Central memory CD8-positive, alpha-beta T cell (primary cell): ENCODE measurements around the gene NKAPL.

ENCODE experiments used
- ATAC-seq: fragments of 150-1000 bp; cut with Tn5 transposase; replicated peaks from 2 replicates; pipeline ENCODE4 v1.10.0; 2022; ENCODE audit warnings: mild to moderate bottlenecking, moderate FRiP score, moderate number of reproducible peaks; ENCODE audit not compliant: poor library complexity, severe bottlenecking; ENCODE audit errors: extremely low read depth
- DNase-seq, 2 donors: peaks; one replicate each; pipeline ENCODE4 v3.0.0; 2021; ENCODE audit warnings: low spot score in 2 of 2
- H3K27ac Mint-ChIP-seq: one replicate; pipeline ENCODE4 v1.8.0; 2022; ENCODE audit warnings: low read depth, mild to moderate bottlenecking, moderate library complexity, mixed read lengths
- H3K27me3 Mint-ChIP-seq: one replicate; pipeline ENCODE4 v1.8.0; 2022; ENCODE audit warnings: mixed read lengths
- H3K36me3 Mint-ChIP-seq: one replicate; pipeline ENCODE4 v1.8.0; 2022; ENCODE audit warnings: mild to moderate bottlenecking, moderate library complexity, mixed read lengths; ENCODE audit not compliant: insufficient read depth
- H3K4me1 Mint-ChIP-seq: one replicate; pipeline ENCODE4 v1.8.0; 2022; ENCODE audit warnings: mixed read lengths
- H3K4me3 Mint-ChIP-seq: one replicate; pipeline ENCODE4 v1.8.0; 2022; ENCODE audit warnings: mild to moderate bottlenecking, moderate library complexity, mixed read lengths
- H3K9me3 Mint-ChIP-seq: one replicate; pipeline ENCODE4 v1.8.0; 2022; ENCODE audit warnings: mixed read lengths

The NKAPL gene

DNA sequence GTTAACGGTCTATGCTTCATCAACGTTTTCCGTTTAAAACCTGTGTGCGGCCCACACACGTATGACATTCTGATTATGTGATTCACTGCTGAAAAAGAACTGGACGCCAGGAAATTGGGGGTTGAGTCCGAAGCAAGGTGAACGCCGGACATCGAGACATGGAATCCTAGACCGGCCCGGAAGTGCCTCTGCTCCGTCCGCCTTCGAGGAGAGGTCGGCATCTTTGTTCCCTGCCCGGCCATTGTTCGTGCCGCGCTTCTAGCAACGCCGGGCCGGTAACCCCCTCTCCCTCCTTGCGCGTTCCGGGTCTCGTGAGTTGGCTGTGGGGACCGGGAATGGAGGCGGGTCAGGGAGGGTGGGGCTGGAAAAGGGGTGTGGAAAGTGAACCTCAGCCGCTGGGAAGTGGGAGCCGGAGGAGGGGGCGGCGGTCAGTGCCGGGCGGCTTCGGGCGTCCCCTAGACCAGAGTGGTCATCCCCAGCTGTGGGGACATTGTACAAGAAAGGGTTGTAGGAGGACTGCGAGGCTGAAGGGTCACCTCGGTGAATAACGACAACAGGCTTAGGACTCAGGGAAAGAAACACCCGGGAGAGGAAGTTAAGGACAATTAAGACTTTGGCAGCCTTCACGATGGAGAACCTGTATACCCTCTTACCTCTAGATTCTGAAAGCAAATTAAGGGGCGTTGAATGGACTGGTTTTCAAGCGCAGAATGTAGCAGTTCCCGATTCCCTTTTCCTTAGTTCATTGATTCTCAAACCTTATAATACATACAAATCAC is 33.9 kb upstream of the NKAPL start, which contains the start of gene ZSCAN9:
ZSCAN9 (plus strand) TSS at position 220 of the 779 bp plus-strand sequence. CDS start 1,810 bp downstream, outside the sequence.
- Mint-ChIP-seq H3K27me3 (peaks cover 45% of the 10 kb centered on the region), H3K27ac (peak within 1 kb of the TSS; percentile 42), H3K4me1 (peaks cover 11% of the 10 kb centered on the region), H3K4me3 (peak within 1 kb of the TSS; percentile 74), H3K36me3 (peaks cover 3% of the 10 kb centered on the region), H3K9me3 (no peaks in the 10 kb centered on the region)
- DNase-seq (peak in 1 of 2 donors; percentile 25), ATAC-seq (peak; percentile 84)

DNA sequence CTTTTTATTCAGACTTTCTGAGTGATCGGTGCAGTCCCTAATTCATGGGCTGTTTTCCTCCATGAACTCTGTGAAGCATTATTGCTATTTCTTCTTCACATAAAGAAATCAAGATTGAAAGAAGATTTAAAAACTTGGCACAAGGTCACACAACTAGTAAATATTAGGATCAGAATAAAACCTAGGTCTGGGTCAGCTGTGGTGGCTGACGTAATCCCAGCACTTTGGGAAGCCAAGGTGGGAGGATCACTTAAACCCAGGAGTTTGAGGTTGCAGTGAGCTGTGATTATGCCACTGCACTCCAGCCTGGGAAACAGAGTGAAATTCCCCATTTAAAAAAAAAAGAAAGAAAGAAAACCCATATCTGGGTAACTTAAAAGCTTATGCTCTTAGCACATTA is 32.6 kb upstream of the NKAPL start:
- Mint-ChIP-seq H3K27me3 (peaks cover 33% of the 10 kb centered on the region), H3K4me1 (peaks cover 11% of the 10 kb centered on the region), H3K4me3 (no peak overlapping the region), H3K27ac (no peak overlapping the region), H3K36me3 (peaks cover 9% of the 10 kb centered on the region), H3K9me3 (no peaks in the 10 kb centered on the region)
- DNase-seq (no peak), ATAC-seq (no peak)

DNA sequence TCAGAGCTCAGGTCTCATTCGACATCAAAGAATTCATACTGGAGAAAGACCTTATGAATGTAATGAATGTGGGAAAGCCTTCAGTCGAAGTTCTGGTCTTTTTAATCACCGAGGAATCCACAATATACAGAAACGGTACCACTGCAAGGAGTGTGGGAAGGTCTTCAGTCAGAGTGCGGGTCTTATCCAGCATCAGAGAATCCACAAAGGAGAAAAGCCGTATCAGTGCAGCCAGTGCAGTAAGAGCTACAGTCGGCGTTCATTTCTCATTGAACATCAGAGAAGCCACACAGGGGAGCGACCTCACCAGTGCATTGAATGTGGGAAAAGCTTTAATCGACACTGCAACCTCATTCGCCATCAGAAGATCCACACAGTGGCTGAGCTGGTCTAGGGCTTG is 26.3 kb upstream of the NKAPL start:
- Mint-ChIP-seq H3K27me3 (no peaks in the 10 kb centered on the region), H3K36me3 (peaks cover 12% of the 10 kb centered on the region), H3K4me1 (no peaks in the 10 kb centered on the region), H3K27ac (no peak overlapping the region), H3K4me3 (no peak overlapping the region), H3K9me3 (no peaks in the 10 kb centered on the region)
- DNase-seq (no peak), ATAC-seq (no peak)

DNA sequence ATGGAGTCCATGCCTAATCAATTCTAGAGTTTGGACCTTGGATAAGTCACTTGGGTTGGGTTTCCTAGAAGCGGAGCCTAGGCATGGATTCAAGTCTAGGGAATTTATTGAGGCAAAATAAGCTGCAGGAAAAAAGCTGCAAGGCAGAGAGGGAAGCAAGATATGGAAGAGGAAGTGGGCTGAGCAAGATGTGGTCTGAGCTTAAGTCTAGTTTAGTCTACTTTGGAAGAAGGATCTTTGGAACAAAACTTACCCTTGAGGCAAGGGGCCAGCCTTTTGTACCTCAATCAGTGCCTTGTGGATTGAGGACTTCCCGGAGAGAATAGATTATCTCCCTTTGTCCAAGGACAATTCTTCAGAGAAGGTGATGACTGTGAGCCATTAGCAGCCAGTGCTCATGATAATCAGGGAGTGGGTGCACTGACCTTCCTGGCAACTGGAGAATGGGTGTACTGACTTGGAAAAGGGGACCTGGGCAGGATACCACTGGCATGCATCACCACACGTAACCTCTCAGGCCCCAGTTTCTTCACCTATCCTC is 23.1 kb upstream of the NKAPL start:
- peaks cover 6% of the 10 kb centered on the region for H3K36me3 Mint-ChIP-seq
- H3K9me3 Mint-ChIP-seq = no peaks in the 10 kb centered on the region
- no peaks in the 10 kb centered on the region for H3K4me1 Mint-ChIP-seq
- no peak overlapping the region for H3K27ac Mint-ChIP-seq
- H3K27me3 Mint-ChIP-seq = no peaks in the 10 kb centered on the region
- no peak for DNase-seq
- ATAC-seq = no peak
- H3K4me3 Mint-ChIP-seq = no peak overlapping the region

DNA sequence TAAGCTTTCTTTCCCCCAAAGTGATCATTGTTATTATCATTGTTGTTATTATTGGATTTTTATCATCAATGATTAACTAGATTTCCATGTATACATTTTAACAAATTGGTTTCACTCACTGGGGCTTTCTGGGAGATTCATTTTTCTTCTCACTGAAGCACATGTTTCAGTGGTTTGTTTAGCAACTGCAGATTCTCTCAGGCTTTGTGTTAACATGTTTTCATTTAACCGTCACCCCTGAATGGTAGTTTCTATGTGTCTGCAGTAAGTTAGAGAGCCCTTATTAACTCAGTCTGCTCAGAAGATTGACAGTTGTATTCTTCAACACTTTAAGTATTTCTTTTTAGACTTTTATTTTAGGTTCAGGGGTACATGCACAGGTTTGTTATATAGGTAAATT is 19.5 kb upstream of the NKAPL start:
- no peak overlapping the region for H3K4me3 Mint-ChIP-seq
- no peaks in the 10 kb centered on the region for H3K9me3 Mint-ChIP-seq
- DNase-seq (no peak), ATAC-seq (no peak)
- no peaks in the 10 kb centered on the region for H3K27me3 Mint-ChIP-seq
- H3K27ac Mint-ChIP-seq = no peak overlapping the region
- peaks cover 7% of the 10 kb centered on the region for H3K36me3 Mint-ChIP-seq
- peaks cover 8% of the 10 kb centered on the region for H3K4me1 Mint-ChIP-seq

DNA sequence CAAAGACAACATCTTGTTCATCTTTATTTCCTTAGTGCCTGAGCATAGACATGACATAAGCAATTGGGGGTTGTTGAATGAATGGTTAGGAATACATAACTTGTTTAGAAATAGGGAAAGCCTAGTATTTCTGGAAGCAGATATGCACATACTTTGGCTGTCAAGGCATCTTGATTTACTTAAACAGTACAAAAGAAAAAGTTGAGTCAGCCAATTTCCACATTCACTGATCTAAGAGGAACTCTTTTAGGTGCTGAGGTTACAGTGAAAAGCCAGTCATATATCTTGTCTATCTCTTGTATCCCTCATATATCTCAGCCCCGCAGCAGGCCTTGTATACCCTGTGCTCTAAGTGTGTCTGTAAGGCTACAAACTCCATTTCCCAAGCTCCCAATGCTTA is 18.6 kb upstream of the NKAPL start:
- no peaks in the 10 kb centered on the region for H3K9me3 Mint-ChIP-seq
- peaks cover 8% of the 10 kb centered on the region for H3K4me1 Mint-ChIP-seq
- ATAC-seq = no peak
- H3K27me3 Mint-ChIP-seq = no peaks in the 10 kb centered on the region
- peaks cover 7% of the 10 kb centered on the region for H3K36me3 Mint-ChIP-seq
- H3K4me3 Mint-ChIP-seq = no peak overlapping the region
- no peak for DNase-seq
- no peak overlapping the region for H3K27ac Mint-ChIP-seq

DNA sequence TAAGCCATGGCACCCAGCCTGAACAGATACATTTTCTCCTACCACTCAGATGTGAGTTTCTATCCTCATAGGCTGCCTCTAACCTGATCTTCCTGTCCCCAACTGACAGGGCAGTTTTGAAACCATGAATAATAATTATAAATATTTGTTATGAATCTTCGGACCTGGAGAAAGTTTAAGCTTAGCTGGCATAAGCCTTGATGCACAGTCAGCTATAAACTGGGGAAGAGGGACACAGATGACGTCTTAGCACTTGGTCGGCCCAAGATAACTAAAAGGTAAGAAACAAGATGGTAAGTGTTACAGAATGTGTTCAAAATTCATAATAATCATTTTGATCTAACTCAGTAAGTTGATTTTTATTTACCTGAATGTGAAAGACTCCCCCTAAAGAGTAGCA is 15.2 kb upstream of the NKAPL start:
- no peaks in the 10 kb centered on the region for H3K9me3 Mint-ChIP-seq

DNA sequence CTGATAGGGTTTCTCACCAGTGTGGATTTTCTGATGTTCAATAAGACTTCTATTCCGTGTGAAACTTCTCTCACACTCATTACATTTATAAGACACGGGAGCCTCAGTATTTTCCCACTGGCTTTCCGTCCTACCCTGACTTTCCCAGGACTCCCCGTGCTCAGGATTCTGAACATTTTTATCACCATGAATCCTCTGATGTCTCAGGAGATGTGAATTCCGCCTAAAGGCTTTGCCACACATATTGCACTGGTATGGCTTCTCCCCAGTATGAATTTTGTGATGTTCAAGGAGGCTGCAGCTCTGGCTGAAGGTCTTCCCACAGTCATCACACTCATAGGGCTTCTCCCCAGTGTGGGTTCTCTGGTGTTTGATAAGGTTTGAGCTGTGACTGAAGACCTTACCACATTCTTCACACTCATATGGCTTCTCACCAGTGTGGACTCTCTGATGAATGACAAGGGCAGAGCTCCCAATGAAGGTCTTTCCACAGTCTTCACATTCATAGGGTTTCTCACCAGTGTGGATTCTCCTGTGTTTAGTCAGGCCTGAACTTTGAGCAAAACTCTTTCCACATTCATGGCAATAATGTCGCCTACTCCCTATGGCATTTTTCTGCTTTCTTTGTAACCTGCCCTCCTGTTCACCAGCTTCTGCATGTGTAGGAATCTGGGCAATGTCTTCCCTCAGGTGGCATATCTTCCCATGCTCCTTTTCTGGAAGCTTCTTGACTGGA is 13.7 kb upstream of the NKAPL start:
- peaks cover 17% of the 10 kb centered on the region for H3K36me3 Mint-ChIP-seq
- ATAC-seq = no peak
- H3K4me3 Mint-ChIP-seq = no peak overlapping the region
- H3K27ac Mint-ChIP-seq = no peak overlapping the region
- no peak for DNase-seq
- H3K4me1 Mint-ChIP-seq = peaks cover 12% of the 10 kb centered on the region
- H3K9me3 Mint-ChIP-seq = no peaks in the 10 kb centered on the region
- no peaks in the 10 kb centered on the region for H3K27me3 Mint-ChIP-seq

More for the DNA sequence above, 15.2 kb upstream of the NKAPL start:
- Mint-ChIP-seq H3K4me1 (peaks cover 8% of the 10 kb centered on the region), H3K27me3 (no peaks in the 10 kb centered on the region), H3K27ac (no peak overlapping the region), H3K36me3 (peaks cover 17% of the 10 kb centered on the region), H3K4me3 (no peak overlapping the region)
- DNase-seq = no peak
- no peak for ATAC-seq

DNA sequence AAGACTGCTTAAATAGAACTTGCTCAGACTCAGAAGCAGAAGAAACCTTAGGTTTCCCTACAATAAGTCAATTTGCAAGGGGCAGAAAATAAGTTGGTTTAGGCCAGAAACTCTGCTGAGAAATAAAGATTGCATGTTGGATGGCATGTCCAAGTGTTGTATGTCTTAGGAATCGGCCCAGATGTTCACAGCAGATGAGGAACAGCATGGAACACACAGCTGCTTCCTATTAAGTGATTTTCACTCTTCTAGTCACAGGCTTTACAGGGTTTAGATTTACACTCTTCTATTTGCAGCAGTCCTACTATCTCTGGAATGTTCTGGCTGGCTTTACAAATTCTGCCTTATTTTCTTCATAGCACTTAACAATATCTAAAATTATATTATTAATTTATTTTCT is 10.2 kb upstream of the NKAPL start:
- Mint-ChIP-seq H3K4me1 (peaks cover 24% of the 10 kb centered on the region), H3K4me3 (no peak overlapping the region), H3K36me3 (peaks cover 16% of the 10 kb centered on the region), H3K27me3 (no peaks in the 10 kb centered on the region), H3K9me3 (no peaks in the 10 kb centered on the region), H3K27ac (no peak overlapping the region)
- no peak for ATAC-seq
- DNase-seq = no peak

DNA sequence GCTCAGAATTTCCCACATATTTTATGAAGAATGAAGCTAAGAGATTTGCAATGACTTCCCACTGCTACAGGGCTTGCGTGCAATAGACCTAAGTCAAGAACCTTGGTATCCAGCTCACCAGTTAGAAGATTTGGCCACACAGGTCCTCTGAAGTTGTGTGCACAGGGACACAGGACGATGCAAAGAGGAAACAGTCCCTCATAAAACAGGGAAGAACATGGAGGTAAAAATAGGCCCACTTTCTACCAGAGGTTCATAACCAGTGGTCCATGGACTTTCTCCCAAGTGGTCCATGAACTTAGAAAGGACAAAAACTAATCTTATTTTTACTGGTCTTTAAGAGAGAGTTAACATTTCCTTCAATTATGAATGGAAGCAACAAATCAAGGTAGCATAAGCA is 8.3 kb upstream of the NKAPL start:
- peaks cover 24% of the 10 kb centered on the region for H3K4me1 Mint-ChIP-seq
- H3K27ac Mint-ChIP-seq = no peak overlapping the region
- peaks cover 11% of the 10 kb centered on the region for H3K36me3 Mint-ChIP-seq
- no peaks in the 10 kb centered on the region for H3K9me3 Mint-ChIP-seq
- H3K27me3 Mint-ChIP-seq = no peaks in the 10 kb centered on the region
- peak overlapping the region; percentile 99 for H3K4me3 Mint-ChIP-seq
- ATAC-seq (no peak), DNase-seq (no peak)

DNA sequence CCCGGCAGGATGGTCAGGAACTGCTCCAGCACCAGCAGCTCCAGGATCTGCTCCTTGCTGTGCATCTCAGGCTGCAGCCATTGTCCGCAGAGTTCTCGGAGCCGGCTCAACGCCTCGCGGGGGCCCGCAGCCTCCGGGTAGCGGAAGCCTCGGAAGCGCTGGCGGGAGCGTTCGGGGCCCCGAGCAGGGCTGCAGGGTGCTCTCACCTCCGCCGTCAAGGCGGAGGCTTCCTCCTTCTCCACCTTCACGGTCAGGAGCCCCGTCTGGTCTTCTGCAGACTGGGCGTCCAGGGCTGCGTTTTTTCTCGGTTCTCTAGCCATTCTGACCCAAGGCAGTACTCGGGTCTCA is 7.5 kb upstream of the NKAPL start:
- H3K27ac Mint-ChIP-seq = peak overlapping the region; percentile 58
- ATAC-seq (peak; percentile 67), DNase-seq (peak in 1 of 2 donors; percentile 22)
- H3K4me3 Mint-ChIP-seq = peak overlapping the region; percentile 99
- H3K27me3 Mint-ChIP-seq = no peaks in the 10 kb centered on the region
- peaks cover 24% of the 10 kb centered on the region for H3K4me1 Mint-ChIP-seq
- peaks cover 4% of the 10 kb centered on the region for H3K36me3 Mint-ChIP-seq
- H3K9me3 Mint-ChIP-seq = no peaks in the 10 kb centered on the region

DNA sequence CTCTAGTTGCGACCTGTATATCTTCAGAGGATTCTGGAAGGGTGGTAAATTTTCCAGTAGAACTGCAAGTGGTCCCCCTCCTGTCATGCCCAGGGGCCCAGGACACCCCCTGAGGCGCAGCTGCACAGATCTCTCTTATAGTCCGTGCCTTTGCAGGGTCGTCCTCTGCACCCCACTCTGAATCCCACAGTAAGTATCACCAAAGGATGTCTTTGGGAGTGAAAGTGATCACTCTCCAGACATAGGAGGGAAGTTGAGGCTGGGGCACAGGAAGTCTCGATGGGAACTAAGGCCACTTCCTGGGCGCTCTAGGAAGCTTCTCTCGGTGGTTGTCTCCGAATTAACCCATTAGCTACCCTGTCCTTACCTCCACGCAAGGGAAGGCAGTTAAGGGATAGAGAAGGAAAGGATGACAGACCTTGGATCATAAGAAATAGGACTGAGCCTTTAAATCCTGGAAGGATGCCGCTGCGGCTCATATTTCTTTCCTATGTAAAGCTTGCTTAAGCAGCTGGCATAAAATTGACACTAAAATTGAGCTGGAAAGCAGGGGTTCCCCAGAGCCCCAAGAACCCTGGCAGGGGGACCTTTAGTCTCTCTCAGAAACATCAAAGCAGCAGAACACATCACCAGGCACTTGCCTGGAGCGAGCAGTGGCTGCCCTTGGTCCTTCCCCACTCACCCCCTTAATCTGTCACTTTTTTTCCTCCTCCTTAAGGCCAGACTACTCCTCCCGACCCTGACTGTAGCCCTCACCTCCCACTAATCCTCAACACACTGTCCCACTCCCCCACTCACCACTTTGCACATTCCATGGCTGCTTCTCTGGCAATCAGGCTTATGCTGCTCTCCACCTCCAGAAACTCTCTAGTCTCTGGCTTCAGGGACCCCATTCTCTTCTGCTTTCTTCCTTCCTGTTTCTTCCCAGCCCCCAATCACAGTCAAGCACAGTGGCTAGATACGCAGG is 6.8 kb upstream of the NKAPL start, which contains the start of gene ZKSCAN4:
ZKSCAN4 (minus strand) TSS at position 261 of the 967 bp plus-strand sequence. CDS start 289 bp downstream, outside the sequence.
- ATAC-seq = peak; percentile 91
- peak; percentile 69 to 71 for DNase-seq
- H3K27ac Mint-ChIP-seq = peak within 1 kb of the TSS; percentile 58
- peaks cover 2% of the 10 kb centered on the region for H3K36me3 Mint-ChIP-seq
- no peaks in the 10 kb centered on the region for H3K9me3 Mint-ChIP-seq
- H3K4me1 Mint-ChIP-seq = peaks cover 24% of the 10 kb centered on the region
- H3K4me3 Mint-ChIP-seq = peak within 1 kb of the TSS; percentile 99
- H3K27me3 Mint-ChIP-seq = no peaks in the 10 kb centered on the region
